Liver (tissue), 9 donors: Measurements from ENCODE around the gene ATP10A. TPM values are rescaled to one million over a fixed set of nuclear protein-coding genes. Genes with fewer than 3 reads are reported as not detected.
"Not testable (repeated sequence)": the region's sequence is repeated elsewhere in the genome, so short reads cannot be mapped to it uniquely, and the experiment has no call there.

ENCODE experiments used
- DNase-seq: peaks from one replicate; pipeline ENCODE4 v3.0.0-alpha.2; 2017; ENCODE audit warnings: low spot score
- H3K27ac ChIP-seq, 2 donors: one replicate each; pipeline ENCODE4 v1.7.0; 2013; ENCODE audit warnings: inconsistent platforms in 2 of 2, low read length in 2 of 2, control low read depth in 1 of 2, low read depth in 1 of 2, mild to moderate bottlenecking in 1 of 2
- H3K27me3 ChIP-seq, 4 donors: one replicate each; pipeline versions ENCODE4 v1.6.1 to v1.7.0; 2013; ENCODE audit warnings: low read length in 3 of 4, inconsistent platforms in 1 of 4, mild to moderate bottlenecking in 1 of 4, moderate library complexity in 1 of 4; ENCODE audit not compliant: control insufficient read depth in 4 of 4, insufficient read depth in 4 of 4
- H3K36me3 ChIP-seq, 4 donors: one replicate each; pipeline versions ENCODE4 v1.6.1 to v1.7.0; 2013; ENCODE audit warnings: low read length in 3 of 4, mild to moderate bottlenecking in 3 of 4, low read depth in 1 of 4, moderate library complexity in 1 of 4; ENCODE audit not compliant: control insufficient read depth in 4 of 4, insufficient read depth in 3 of 4
- H3K4me1 ChIP-seq, 4 donors: one replicate each; pipeline versions ENCODE4 v1.6.1 to v1.7.0; 2013; ENCODE audit warnings: low read length in 3 of 4, mild to moderate bottlenecking in 3 of 4, moderate library complexity in 1 of 4; ENCODE audit not compliant: control insufficient read depth in 4 of 4, insufficient read depth in 4 of 4
- H3K4me3 ChIP-seq, 3 donors: one replicate each; pipeline versions ENCODE4 v1.6.1 to v1.7.0; 2013; ENCODE audit warnings: low read length in 3 of 3, control low read depth in 1 of 3, low read depth in 1 of 3, mild to moderate bottlenecking in 1 of 3
- H3K9ac ChIP-seq, 2 donors: one replicate each; pipeline ENCODE4 v1.7.0; 2013; ENCODE audit warnings: low read length in 2 of 2, mild to moderate bottlenecking in 2 of 2, moderate library complexity in 2 of 2, control low read depth in 1 of 2, low read depth in 1 of 2
- H3K9me3 ChIP-seq, 4 donors: one replicate each; pipeline versions ENCODE4 v1.6.1 to v1.7.0; 2013; ENCODE audit warnings: low read length in 3 of 4; ENCODE audit not compliant: control insufficient read depth in 4 of 4
- EGR1 ChIP-seq, 2 donors: IDR thresholded peaks; 2 replicates each; pipeline ENCODE4 v1.6.1; 2016 to 2018; ENCODE audit warnings: antibody characterized with exemption in 2 of 2, low read depth in 2 of 2
- FOXA1 ChIP-seq: IDR thresholded peaks from 2 replicates; pipeline ENCODE4 v1.6.1; 2016; ENCODE audit warnings: antibody characterized with exemption
- FOXA2 ChIP-seq: IDR thresholded peaks from 2 replicates; pipeline ENCODE4 v1.6.1; 2016; ENCODE audit warnings: antibody characterized with exemption
- GABPA ChIP-seq, 2 donors: IDR thresholded peaks in 1 of 2; conservative IDR thresholded peaks in 1 of 2; 2 replicates each; pipeline ENCODE4 v1.6.1; 2016; ENCODE audit warnings: antibody characterized with exemption in 2 of 2, mild to moderate bottlenecking in 1 of 2, moderate library complexity in 1 of 2
- HNF4G ChIP-seq: IDR thresholded peaks from 2 replicates; pipeline ENCODE4 v1.6.1; 2016; ENCODE audit warnings: antibody characterized with exemption
- JUND ChIP-seq, 2 donors: IDR thresholded peaks; 2 replicates each; pipeline ENCODE4 v1.6.1; 2016; ENCODE audit warnings: antibody characterized with exemption in 2 of 2
- NR2F2 ChIP-seq: IDR thresholded peaks from 2 replicates; pipeline ENCODE4 v1.6.1; 2016; ENCODE audit warnings: antibody characterized with exemption
- RAD21 ChIP-seq, 2 donors: IDR thresholded peaks; 2 replicates each; pipeline ENCODE4 v1.6.1; 2016; ENCODE audit warnings: antibody characterized with exemption in 2 of 2, mild to moderate bottlenecking in 2 of 2
- RXRA ChIP-seq, 2 donors: IDR thresholded peaks; 2 replicates each; pipeline ENCODE4 v1.6.1; 2017 to 2018; ENCODE audit warnings: antibody characterized with exemption in 2 of 2, mild to moderate bottlenecking in 1 of 2
- YY1 ChIP-seq: IDR thresholded peaks from 2 replicates; pipeline ENCODE4 v1.6.1; 2016; ENCODE audit warnings: antibody characterized with exemption, mild to moderate bottlenecking
- WGBS: extraction: QIAGEN DNeasy Blood & Tissue Kit; methylation state at CpG from one replicate; pipeline ENCODE4 v1.1.7; 2013; 5-methylcytosine and 5-hydroxymethylcytosine counted together
- polyA plus RNA-seq, 2 donors: library from polyadenylated mRNA; stranded (reverse) in 1 of 2; unstranded in 1 of 2; fragments of 200-250 nt in 1 of 2; fragments of >200 nt in 1 of 2; fragmentation: Nextera tagmentation in 1 of 2; extraction: Ambion mirVana in 1 of 2; gene quantifications; one replicate each; pipeline versions ENCODE4 v1.2.1 to v1.2.3, GENCODE V29; 2013 to 2015
- total RNA-seq, 2 donors: library from RNA; depleted of rRNA; stranded (reverse); fragments of >200 nt; gene quantifications; one replicate each; pipeline ENCODE4 v1.2.3, GENCODE V29; 2014
- TF ChIP-seq, protein P1 (sequence below): IDR thresholded peaks from 2 replicates; pipeline ENCODE4 v1.6.1; 2016; ENCODE audit warnings: antibody characterized with exemption
- TF ChIP-seq, protein P2 (sequence below): fragments of 150-350 bp; IDR thresholded peaks from 2 replicates; pipeline ENCODE4 v1.5.1; 2017; ENCODE audit warnings: improper control_type of control experiment, low read depth, low read length; ENCODE audit not compliant: missing input control
- TF ChIP-seq, protein P3 (sequence below): IDR thresholded peaks from 2 replicates; pipeline ENCODE4 v1.6.1; 2016; ENCODE audit warnings: antibody characterized with exemption
- TF ChIP-seq, protein P4 (sequence below): IDR thresholded peaks from 2 replicates; pipeline ENCODE4 v1.6.1; 2016; ENCODE audit warnings: antibody characterized with exemption
- TF ChIP-seq, protein P5 (sequence below): IDR thresholded peaks from 2 replicates; pipeline ENCODE4 v1.6.1; 2016; ENCODE audit warnings: antibody characterized with exemption, mild to moderate bottlenecking
- donor health status: healthy.
- donor health status: healthy.
- donor health status: healthy.
- donor health status: healthy.
- donor health status: healthy.

Gene ATP10A
- total and polyA plus RNA-seq, 4 donors: 0.22 to 1.8 (median 0.39) TPM

DNA sequence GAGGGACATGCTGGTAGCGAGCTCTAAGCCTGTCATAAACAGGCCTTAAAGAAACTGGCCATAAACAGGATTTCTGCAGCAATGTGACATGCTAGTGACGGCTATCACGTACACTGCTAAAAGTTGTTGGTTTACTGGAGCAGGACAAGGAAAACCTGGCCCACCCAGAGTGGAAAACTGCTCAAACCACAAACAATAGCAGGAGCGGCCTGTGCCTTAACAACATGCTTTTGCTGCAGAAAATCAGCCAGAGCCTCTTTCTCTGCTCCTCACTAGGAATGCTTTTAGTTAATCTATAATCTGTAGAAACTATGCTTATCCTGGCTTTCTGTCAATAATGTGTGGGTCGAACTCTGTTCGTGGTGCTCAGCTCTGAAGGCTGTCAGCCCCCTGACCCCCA lies 221.4 kb downstream of the ATP10A start:
- DNase-seq: no peak
- TF ChIP-seq, protein P1, sequence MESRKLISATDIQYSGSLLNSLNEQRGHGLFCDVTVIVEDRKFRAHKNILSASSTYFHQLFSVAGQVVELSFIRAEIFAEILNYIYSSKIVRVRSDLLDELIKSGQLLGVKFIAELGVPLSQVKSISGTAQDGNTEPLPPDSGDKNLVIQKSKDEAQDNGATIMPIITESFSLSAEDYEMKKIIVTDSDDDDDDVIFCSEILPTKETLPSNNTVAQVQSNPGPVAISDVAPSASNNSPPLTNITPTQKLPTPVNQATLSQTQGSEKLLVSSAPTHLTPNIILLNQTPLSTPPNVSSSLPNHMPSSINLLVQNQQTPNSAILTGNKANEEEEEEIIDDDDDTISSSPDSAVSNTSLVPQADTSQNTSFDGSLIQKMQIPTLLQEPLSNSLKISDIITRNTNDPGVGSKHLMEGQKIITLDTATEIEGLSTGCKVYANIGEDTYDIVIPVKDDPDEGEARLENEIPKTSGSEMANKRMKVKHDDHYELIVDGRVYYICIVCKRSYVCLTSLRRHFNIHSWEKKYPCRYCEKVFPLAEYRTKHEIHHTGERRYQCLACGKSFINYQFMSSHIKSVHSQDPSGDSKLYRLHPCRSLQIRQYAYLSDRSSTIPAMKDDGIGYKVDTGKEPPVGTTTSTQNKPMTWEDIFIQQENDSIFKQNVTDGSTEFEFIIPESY: no peak
- TF ChIP-seq, protein P2, sequence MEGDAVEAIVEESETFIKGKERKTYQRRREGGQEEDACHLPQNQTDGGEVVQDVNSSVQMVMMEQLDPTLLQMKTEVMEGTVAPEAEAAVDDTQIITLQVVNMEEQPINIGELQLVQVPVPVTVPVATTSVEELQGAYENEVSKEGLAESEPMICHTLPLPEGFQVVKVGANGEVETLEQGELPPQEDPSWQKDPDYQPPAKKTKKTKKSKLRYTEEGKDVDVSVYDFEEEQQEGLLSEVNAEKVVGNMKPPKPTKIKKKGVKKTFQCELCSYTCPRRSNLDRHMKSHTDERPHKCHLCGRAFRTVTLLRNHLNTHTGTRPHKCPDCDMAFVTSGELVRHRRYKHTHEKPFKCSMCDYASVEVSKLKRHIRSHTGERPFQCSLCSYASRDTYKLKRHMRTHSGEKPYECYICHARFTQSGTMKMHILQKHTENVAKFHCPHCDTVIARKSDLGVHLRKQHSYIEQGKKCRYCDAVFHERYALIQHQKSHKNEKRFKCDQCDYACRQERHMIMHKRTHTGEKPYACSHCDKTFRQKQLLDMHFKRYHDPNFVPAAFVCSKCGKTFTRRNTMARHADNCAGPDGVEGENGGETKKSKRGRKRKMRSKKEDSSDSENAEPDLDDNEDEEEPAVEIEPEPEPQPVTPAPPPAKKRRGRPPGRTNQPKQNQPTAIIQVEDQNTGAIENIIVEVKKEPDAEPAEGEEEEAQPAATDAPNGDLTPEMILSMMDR: no peak
- TF ChIP-seq, protein P3, sequence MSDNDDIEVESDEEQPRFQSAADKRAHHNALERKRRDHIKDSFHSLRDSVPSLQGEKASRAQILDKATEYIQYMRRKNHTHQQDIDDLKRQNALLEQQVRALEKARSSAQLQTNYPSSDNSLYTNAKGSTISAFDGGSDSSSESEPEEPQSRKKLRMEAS: no peak
- TF ChIP-seq FOXA2: no peak
- no peak for TF ChIP-seq GABPA (IDR thresholded peaks at IDR 0.05 in 1 of 2, conservative IDR thresholded peaks at IDR 0.05 in 1 of 2)
- TF ChIP-seq, protein P4, sequence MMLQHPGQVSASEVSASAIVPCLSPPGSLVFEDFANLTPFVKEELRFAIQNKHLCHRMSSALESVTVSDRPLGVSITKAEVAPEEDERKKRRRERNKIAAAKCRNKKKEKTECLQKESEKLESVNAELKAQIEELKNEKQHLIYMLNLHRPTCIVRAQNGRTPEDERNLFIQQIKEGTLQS: no peak
- TF ChIP-seq FOXA1: no peak
- no peak for TF ChIP-seq RAD21 (IDR thresholded peaks at IDR 0.05)
- no peak for TF ChIP-seq JUND (IDR thresholded peaks at IDR 0.05)
- TF ChIP-seq HNF4G: no peak
- TF ChIP-seq NR2F2: no peak
- TF ChIP-seq YY1: no peak
- WGBS: 42% methylated on average over 6 of the region's 6 CpGs
- Histone ChIP-seq H3K4me3 (no peak overlapping the region), H3K27ac (no peak overlapping the region), H3K27me3 (peaks cover 0 to 2% (median 0%) of the 10 kb centered on the region in 4 donors), H3K9me3 (no peaks in the 10 kb centered on the region), H3K9ac (no peak overlapping the region), H3K36me3 (no peaks in the 10 kb centered on the region), H3K4me1 (no peaks in the 10 kb centered on the region)

DNA sequence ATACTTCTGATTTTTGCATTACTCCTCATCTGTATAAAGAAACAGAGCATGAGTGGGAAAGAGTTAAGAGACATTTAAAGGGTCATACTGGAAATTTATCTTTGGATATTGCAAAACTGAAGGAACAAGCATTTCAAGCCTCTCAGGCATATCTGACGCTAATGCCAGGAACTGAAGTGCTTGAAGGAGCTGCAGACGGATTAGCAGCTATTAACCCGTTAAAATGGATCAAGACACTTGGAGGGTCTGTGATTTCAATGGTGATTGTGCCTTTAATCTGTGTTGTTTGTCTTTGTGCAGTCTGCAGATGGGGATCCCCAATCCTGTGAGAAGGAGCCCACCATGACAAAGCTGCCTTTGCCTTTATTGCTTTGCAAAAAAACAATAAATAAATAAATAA lies 221.8 kb downstream of the ATP10A start:
- H3K9ac ChIP-seq: no peak overlapping the region
- H3K36me3 ChIP-seq: no peaks in the 10 kb centered on the region
- H3K4me3 ChIP-seq: no peak overlapping the region
- H3K27me3 ChIP-seq: peaks cover 0 to 2% (median 0%) of the 10 kb centered on the region in 4 donors
- no peak for DNase-seq
- H3K27ac ChIP-seq: no peak overlapping the region
- TF ChIP-seq EGR1 (IDR thresholded peaks at IDR 0.05; ENCODE audit: low read depth in 2 of 2) (no peak), NR2F2 (no peak), RXRA (IDR thresholded peaks at IDR 0.05) (no peak), GABPA (IDR thresholded peaks at IDR 0.05 in 1 of 2, conservative IDR thresholded peaks at IDR 0.05 in 1 of 2) (no peak), FOXA1 (no peak), YY1 (no peak), JUND (IDR thresholded peaks at IDR 0.05) (no peak)
- TF ChIP-seq, protein P3: no peak
- TF ChIP-seq, protein P4: no peak
- TF ChIP-seq, protein P5, sequence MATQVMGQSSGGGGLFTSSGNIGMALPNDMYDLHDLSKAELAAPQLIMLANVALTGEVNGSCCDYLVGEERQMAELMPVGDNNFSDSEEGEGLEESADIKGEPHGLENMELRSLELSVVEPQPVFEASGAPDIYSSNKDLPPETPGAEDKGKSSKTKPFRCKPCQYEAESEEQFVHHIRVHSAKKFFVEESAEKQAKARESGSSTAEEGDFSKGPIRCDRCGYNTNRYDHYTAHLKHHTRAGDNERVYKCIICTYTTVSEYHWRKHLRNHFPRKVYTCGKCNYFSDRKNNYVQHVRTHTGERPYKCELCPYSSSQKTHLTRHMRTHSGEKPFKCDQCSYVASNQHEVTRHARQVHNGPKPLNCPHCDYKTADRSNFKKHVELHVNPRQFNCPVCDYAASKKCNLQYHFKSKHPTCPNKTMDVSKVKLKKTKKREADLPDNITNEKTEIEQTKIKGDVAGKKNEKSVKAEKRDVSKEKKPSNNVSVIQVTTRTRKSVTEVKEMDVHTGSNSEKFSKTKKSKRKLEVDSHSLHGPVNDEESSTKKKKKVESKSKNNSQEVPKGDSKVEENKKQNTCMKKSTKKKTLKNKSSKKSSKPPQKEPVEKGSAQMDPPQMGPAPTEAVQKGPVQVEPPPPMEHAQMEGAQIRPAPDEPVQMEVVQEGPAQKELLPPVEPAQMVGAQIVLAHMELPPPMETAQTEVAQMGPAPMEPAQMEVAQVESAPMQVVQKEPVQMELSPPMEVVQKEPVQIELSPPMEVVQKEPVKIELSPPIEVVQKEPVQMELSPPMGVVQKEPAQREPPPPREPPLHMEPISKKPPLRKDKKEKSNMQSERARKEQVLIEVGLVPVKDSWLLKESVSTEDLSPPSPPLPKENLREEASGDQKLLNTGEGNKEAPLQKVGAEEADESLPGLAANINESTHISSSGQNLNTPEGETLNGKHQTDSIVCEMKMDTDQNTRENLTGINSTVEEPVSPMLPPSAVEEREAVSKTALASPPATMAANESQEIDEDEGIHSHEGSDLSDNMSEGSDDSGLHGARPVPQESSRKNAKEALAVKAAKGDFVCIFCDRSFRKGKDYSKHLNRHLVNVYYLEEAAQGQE: no peak
- H3K9me3 ChIP-seq: no peaks in the 10 kb centered on the region
- no peaks in the 10 kb centered on the region for H3K4me1 ChIP-seq
- 50% methylated on average over 3 of the region's 3 CpGs for WGBS

DNA sequence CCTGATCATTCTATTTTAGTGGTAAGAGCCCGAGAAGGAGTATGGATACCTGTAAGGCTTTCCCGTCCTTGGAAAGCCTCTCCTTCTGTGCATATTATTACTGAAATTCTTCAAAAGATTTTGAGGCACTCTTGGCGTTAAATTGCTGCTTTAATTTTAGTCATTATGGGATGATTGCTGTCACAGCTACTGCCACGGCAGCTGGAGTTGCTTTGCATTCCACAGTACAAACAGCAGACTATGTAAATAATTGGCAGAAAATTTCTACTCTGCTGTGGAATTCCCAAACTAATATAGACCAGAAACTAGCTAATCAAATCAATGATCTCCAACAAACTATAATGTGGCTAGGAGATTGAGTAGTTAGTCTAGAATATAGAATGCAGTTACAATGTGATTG lies 222.2 kb downstream of the ATP10A start:
- not testable (repeated sequence) for H3K27ac ChIP-seq, H3K4me1 ChIP-seq, DNase-seq, H3K4me3 ChIP-seq, H3K27me3 ChIP-seq, H3K36me3 ChIP-seq, H3K9ac ChIP-seq, H3K9me3 ChIP-seq
- WGBS: 66% methylated on average over 4 of the region's 4 CpGs
